Tibial artery (tissue), 4 donors: ENCODE measurements around the gene USF3.

Experiments
- DNase-seq, 2 donors: peaks; one replicate each; pipeline ENCODE4 v3.0.0-alpha.2; 2019
- H3K27ac ChIP-seq, 2 donors: fragments of 200-600 bp; sonication (generic) in 1 of 2; 1 replicate in 1 of 2; 2 replicates in 1 of 2; pipeline ENCODE4 v1.5.1; 2018 to 2019; ENCODE audit warnings: mild to moderate bottlenecking in 1 of 2
- H3K27me3 ChIP-seq, 2 donors: fragments of 200-600 bp; sonication (generic) in 1 of 2; one replicate each; pipeline versions ENCODE4 v1.5.1 to v1.6.0; 2016 to 2019
- H3K36me3 ChIP-seq, 3 donors: fragments of 200-600 bp; sonication (generic) in 2 of 3; one replicate each; pipeline ENCODE4 v1.5.1; 2016 to 2019; ENCODE audit warnings: mild to moderate bottlenecking in 2 of 3
- H3K4me1 ChIP-seq, 4 donors: fragments of 200-600 bp; sonication (generic) in 2 of 4; 1 replicate in 3 of 4; 2 replicates in 1 of 4; pipeline ENCODE4 v1.5.1; 2016 to 2019
- H3K4me3 ChIP-seq, 2 donors: fragments of 200-600 bp; sonication (generic) in 1 of 2; 1 replicate in 1 of 2; 2 replicates in 1 of 2; pipeline ENCODE4 v1.5.1; 2018 to 2019; ENCODE audit warnings: mild to moderate bottlenecking in 2 of 2
- H3K9me3 ChIP-seq, 3 donors: fragments of 200-600 bp; sonication (generic) in 1 of 3; one replicate each; pipeline ENCODE4 v1.5.1; 2016 to 2019
- CTCF ChIP-seq, 2 experiments: fragments of 200-600 bp in 1 of 2; fragments of 450-650 bp in 1 of 2; IDR thresholded peaks; one replicate each; pipeline ENCODE4 v1.5.1; 2017 to 2019; ENCODE audit warnings: antibody characterized with exemption in 2 of 2, mild to moderate bottlenecking in 1 of 2, moderate library complexity in 1 of 2
- intact Hi-C: fragments of 100-400 bp; cut with DNase I; formaldehyde crosslinking; loops from one replicate; pipeline ENCODE4 v1.15.0; 2023; ENCODE audit warnings: low total_unique reads

USF3 gene

GRCh38 chr3:113620091-113620490 lies 76.4 kb downstream of the USF3 start:
- Histone ChIP-seq H3K4me1 (peaks cover 0 to 8% (median 2%) of the 10 kb centered on the region in 4 donors), H3K27me3 (no peaks in the 10 kb centered on the region), H3K36me3 (no peaks in the 10 kb centered on the region), H3K27ac (no peak overlapping the region), H3K9me3 (no peaks in the 10 kb centered on the region), H3K4me3 (no peak overlapping the region)
- DNase-seq = no peak
- intact Hi-C loops = loop anchor here (5.0 kb wide), 1 partner anchor 123 kb away; no protein-coding TSS in a partner anchor
- no peak for TF ChIP-seq CTCF (IDR thresholded peaks at IDR 0.05)

GRCh38 chr3:113617726-113618125 lies 78.7 kb downstream of the USF3 start:
- no peak overlapping the region for H3K27ac ChIP-seq
- no peaks in the 10 kb centered on the region for H3K9me3 ChIP-seq
- H3K4me3 ChIP-seq = no peak overlapping the region
- no peaks in the 10 kb centered on the region for H3K36me3 ChIP-seq
- H3K27me3 ChIP-seq = no peaks in the 10 kb centered on the region
- TF ChIP-seq CTCF (IDR thresholded peaks at IDR 0.05) = no peak
- H3K4me1 ChIP-seq = peaks cover 0 to 5% (median 0%) of the 10 kb centered on the region in 4 donors
- DNase-seq = no peak
- intact Hi-C loops = loop anchor here (10.0 kb wide), 1 partner anchor 1857 kb away; no protein-coding TSS in a partner anchor

- Histone ChIP-seq H3K27ac (no peak overlapping the region), H3K9me3 (no peaks in the 10 kb centered on the region), H3K36me3 (no peaks in the 10 kb centered on the region), H3K4me1 (peaks cover 0 to 5% (median 0%) of the 10 kb centered on the region in 4 donors), H3K27me3 (no peaks in the 10 kb centered on the region), H3K4me3 (no peak overlapping the region)
- DNase-seq = peak in 1 of 2 donors; percentile 39
- intact Hi-C loops = loop anchor here (10.0 kb wide), 1 partner anchor 1859 kb away; no protein-coding TSS in a partner anchor
- no peak for TF ChIP-seq CTCF (IDR thresholded peaks at IDR 0.05)
These were observed 80.5 kb downstream of the USF3 start for GRCh38 chr3:113615976-113616375.

GRCh38 chr3:113614402-113614801 lies 82.0 kb downstream of the USF3 start:
- Histone ChIP-seq H3K27ac (no peak overlapping the region), H3K9me3 (no peaks in the 10 kb centered on the region), H3K36me3 (no peaks in the 10 kb centered on the region), H3K27me3 (no peaks in the 10 kb centered on the region), H3K4me1 (peaks cover 0 to 5% (median 0%) of the 10 kb centered on the region in 4 donors), H3K4me3 (no peak overlapping the region)
- TF ChIP-seq CTCF (IDR thresholded peaks at IDR 0.05) = no peak
- intact Hi-C loops = loop anchor here (10.0 kb wide), 1 partner anchor 1860 kb away; no protein-coding TSS in a partner anchor
- DNase-seq = peak in 1 of 2 donors; percentile 43

GRCh38 chr3:113607219-113607596 lies 89.2 kb downstream of the USF3 start:
- Histone ChIP-seq H3K4me3 (no peak overlapping the region), H3K27me3 (no peaks in the 10 kb centered on the region), H3K36me3 (no peaks in the 10 kb centered on the region), H3K4me1 (no peaks in the 10 kb centered on the region), H3K27ac (no peak overlapping the region), H3K9me3 (no peaks in the 10 kb centered on the region)
- intact Hi-C loops = no loop called here
- DNase-seq = no peak
- TF ChIP-seq CTCF (IDR thresholded peaks at IDR 0.05) = no peak
